ENCODE results near the gene IRX4.
"Not testable (repeated sequence)": the region's sequence is repeated elsewhere in the genome, so short reads cannot be mapped to it uniquely, and the experiment has no call there.

IRX4 gene

GRCh38 chr5:1879292-1880263 is 3.1 kb downstream of the IRX4 start:
- in situ Hi-C loops (cut with MboI; ENCODE audit: low sequenced_read_pairs) = no loop called here

GRCh38 chr5:1878050-1878849 is 4.5 kb downstream of the IRX4 start:
- in situ Hi-C loops (cut with MboI; ENCODE audit: low sequenced_read_pairs) = no loop called here

GRCh38 chr5:1877103-1878049 is 5.3 kb downstream of the IRX4 start:
- in situ Hi-C loops (cut with MboI; ENCODE audit: low sequenced_read_pairs) = no loop called here

DNA sequence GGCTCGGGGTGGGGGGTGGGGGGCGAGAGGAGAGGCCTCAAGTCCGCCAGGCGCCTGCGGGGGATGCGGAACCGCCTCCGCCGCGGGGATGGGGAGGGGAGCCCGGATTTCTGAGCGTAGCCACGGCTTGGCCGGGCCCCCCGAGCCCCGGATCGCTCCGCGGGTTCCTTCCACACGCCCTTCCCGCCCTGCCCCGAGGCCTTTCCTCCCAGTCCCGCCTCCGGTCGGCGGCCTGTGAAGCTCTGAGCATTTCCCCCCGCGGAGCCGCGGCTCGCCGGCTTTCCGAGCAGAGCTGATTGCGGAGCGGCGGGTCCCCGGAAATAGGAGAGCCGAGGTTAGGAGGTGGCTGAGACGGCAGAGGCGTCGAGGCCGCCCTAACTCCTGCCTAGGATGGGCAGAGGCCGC is 6.1 kb downstream of the IRX4 start:
- in situ Hi-C loops (cut with MboI; ENCODE audit: low sequenced_read_pairs) = no loop called here

- in situ Hi-C loops (cut with MboI; ENCODE audit: low sequenced_read_pairs) = no loop called here
These were observed 6.7 kb downstream of the IRX4 start for GRCh38 chr5:1875843-1876659.

DNA sequence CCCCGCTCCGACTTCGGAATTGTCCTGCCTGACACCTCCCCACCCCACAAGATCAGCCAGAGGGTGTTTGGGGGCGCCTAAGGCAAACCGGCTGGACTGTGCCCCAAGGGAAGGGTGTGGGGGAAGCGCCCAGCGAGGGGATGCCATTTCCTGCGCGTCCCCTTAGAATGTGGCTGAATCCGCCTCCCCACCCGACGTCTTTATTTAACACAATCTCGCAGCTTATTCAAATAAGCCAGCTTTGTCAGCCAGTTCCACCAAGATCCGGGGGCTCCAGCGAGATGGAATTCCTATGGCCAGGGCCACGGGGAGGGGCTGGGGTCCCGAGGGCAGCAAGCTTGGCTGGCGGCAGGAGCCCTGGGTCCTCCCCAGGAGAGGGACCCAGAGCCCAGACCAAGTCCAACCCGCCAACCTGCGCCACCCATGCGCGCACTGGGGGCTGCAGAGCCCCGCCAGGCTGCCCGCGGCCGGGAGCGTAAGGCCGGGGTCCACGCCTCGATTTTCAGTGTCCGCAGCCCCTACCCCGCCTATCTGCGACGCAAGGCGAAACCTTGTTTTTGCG is 7.4 kb downstream of the IRX4 start:
- in situ Hi-C loops (cut with MboI; ENCODE audit: low sequenced_read_pairs) = no loop called here

GRCh38 chr5:1874771-1875220 is 7.9 kb downstream of the IRX4 start:
- in situ Hi-C loops (cut with MboI; ENCODE audit: low sequenced_read_pairs) = no loop called here

- in situ Hi-C loops (cut with MboI; ENCODE audit: low sequenced_read_pairs) = no loop called here
These were observed 8.4 kb downstream of the IRX4 start for GRCh38 chr5:1874348-1874747.

DNA sequence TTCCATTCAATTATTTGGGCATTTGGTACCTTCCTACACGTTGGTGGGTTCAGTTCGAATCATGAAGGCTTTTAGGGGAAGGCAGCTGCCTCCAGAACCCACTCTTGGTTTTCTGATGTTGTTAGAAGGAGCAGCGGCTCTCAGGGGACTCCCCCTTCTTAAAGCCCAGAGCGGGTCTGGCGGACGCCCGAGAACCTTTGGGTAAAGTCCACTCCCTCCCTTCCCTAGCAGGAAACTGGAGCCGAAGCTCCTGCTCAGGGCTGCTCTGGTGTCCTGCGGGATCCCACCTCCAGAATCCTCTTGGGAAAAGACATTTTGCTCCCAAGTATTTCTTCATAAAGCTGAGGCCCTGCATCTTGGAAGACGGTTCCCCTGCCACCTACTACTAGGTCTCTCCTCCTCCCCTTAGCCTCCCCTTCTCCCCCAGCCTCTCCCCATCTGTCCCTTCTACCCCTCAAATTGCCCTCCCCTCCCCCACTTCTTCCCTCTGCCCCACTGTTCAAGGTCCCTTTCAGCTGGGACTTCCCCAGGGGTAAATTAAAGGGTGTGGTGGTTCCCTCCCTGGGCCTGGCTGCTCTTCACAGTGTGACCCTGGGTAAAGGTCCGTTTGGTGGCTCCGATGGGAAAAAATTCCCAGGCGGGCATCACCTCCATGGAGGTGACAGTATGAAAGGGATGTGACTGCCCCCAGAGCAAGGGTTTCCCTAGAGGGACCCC is 9.3 kb downstream of the IRX4 start:
- in situ Hi-C loops (cut with MboI; ENCODE audit: low sequenced_read_pairs) = no loop called here

- in situ Hi-C loops (cut with MboI; ENCODE audit: low sequenced_read_pairs) = no loop called here
These were observed 11.3 kb downstream of the IRX4 start for GRCh38 chr5:1871441-1871840.

DNA sequence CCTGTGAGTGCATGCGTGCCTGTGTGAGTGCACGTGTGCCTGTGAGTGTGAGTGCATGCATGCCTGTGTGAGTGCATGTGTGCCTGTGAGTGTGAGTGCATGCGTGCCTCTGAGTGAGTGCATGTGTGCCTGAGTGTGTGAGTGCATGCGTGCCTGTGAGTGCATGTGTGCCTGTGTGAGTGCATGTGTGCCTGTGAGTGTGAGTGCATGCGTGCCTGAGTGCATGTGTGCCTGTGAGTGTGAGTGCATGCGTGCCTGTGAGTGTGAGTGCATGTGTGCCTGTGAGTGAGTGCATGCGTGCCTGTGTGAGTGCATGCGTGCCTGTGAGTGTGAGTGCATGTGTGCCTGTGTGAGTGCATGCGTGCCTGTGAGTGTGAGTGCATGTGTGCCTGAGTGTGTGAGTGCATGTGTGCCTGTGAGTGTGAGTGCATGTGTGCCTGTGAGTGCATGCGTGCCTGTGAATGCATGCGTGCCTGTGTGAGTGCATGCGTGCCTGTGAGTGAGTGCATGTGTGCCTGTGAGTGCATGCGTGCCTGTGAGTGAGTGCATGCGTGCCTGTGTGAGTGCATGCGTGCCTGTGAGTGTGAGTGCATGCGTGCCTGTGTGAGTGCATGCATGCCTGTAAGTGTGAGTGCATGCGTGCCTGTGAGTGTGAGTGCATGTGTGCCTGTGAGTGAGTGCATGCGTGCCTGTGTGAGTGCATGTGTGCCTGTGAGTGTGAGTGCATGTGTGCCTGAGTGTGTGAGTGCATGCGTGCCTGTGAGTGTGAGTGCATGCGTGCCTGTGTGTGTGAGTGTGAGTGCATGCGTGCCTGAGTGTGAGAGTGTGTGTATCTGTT is 12.1 kb downstream of the IRX4 start:
- in situ Hi-C loops (cut with MboI; ENCODE audit: low sequenced_read_pairs) = not testable (repeated sequence)

DNA sequence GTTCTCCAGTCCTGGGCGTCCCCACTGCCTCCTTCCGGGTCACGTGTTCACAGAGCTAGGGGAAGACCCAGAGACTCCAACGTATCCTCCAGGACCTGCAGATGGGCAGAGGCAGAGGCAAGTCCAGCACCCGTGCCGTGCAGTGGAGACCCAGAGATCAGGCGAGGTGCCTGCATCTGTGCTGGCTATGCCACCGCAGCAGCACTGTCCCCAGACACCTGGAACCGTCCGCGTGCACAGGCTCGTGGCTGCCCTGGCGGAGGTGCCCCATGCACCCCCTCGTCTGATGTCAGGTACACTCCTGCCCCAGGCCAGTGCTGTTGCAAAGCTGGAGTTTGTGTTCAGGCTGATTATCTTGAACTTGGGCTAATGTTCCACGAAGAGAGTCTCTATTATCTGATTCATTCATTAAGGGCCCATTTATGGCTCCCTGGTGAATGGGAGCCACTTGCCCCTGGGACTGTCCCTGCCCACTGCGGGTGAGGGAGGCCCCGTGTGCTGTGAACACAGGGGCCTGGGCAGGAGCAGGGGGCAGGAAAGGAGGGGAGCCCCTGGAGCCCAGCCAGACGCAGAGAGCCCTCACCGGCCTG is 13.7 kb downstream of the IRX4 start:
- in situ Hi-C loops (cut with MboI; ENCODE audit: low sequenced_read_pairs) = no loop called here

DNA sequence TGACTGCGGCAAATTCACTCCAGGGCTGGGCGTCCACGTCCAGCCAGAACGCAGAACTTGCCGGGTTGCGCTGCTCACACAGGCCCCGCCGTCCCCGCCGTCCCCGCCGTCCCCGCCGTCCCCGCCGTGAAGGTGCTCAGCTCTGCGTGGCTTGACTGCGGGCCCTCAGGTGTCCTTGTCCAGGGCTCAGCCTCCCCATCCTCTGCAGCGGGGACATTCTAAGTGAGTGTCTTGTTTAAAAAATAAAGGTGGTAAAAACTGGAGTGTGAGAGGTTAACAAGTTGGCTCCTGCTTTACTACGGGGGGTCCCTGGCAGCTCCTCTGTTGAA is 14.9 kb downstream of the IRX4 start:
- in situ Hi-C loops (cut with MboI; ENCODE audit: low sequenced_read_pairs) = no loop called here

GRCh38 chr5:1867114-1867814 is 15.5 kb downstream of the IRX4 start:
- in situ Hi-C loops (cut with MboI; ENCODE audit: low sequenced_read_pairs) = no loop called here

GRCh38 chr5:1865948-1866347 is 16.8 kb downstream of the IRX4 start:
- in situ Hi-C loops (cut with MboI; ENCODE audit: low sequenced_read_pairs) = no loop called here

- in situ Hi-C loops (cut with MboI; ENCODE audit: low sequenced_read_pairs) = no loop called here
These were observed 17.2 kb downstream of the IRX4 start for GRCh38 chr5:1865486-1865885.

DNA sequence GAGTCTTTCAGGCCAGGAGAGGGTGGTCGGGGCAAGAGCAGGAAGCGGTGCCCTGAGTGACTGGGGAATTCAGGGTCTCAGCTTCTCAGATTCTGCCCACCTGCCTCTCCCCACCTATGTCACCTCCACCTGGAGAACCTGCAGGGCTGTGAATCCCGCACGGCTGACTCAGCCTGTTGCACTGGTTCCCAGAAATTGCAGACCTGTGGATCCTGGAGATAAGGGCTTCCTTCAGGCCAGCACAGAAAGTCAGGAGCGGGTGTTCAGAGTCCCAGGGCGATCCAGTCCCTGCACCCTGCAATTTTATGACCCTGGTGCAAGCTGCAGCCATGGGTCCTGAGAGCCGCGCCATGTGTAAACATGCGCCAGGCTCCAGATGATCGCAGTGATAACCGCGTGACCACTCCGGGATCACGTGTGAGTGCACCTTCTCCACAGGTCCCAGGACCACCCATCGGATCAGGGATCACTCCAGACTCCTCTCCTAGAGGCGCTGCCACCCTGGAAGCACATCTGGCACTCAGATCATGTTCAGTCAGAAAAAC is 17.8 kb downstream of the IRX4 start:
- in situ Hi-C loops (cut with MboI; ENCODE audit: low sequenced_read_pairs) = no loop called here

Measured in HL-60/S4 (cell line).